Gastroesophageal sphincter (tissue), 4 donors: Measurements from ENCODE around the gene LBP. TPM values are rescaled to one million over a fixed set of nuclear protein-coding genes. Genes with fewer than 3 reads are reported as not detected.
"Not testable (repeated sequence)": the region's sequence is repeated elsewhere in the genome, so short reads cannot be mapped to it uniquely, and the experiment has no call there.

ENCODE experiments used
- ATAC-seq: fragments of 150-250 bp; one replicate; pipeline ENCODE4 v1.9.1; 2016; ENCODE audit warnings: mild to moderate bottlenecking, moderate library complexity
- H3K27ac ChIP-seq, 4 donors: fragments of 200-600 bp; sonication (generic) in 3 of 4; 1 replicate in 3 of 4; 2 replicates in 1 of 4; pipeline ENCODE4 v1.5.1; 2016 to 2019
- H3K27me3 ChIP-seq: fragments of 200-600 bp; sonication (generic); one replicate; pipeline ENCODE4 v1.5.1; 2019
- H3K36me3 ChIP-seq, 2 donors: fragments of 200-600 bp; sonication (generic); one replicate each; pipeline ENCODE4 v1.5.1; 2019; ENCODE audit warnings: control low read depth in 1 of 2
- H3K4me1 ChIP-seq, 3 donors: fragments of 200-600 bp; sonication (generic); 1 replicate in 2 of 3; 2 replicates in 1 of 3; pipeline ENCODE4 v1.5.1; 2016 to 2019; ENCODE audit warnings: control low read depth in 2 of 3
- H3K4me3 ChIP-seq, 2 donors: fragments of 200-600 bp; sonication (generic); one replicate each; pipeline ENCODE4 v1.5.1; 2019; ENCODE audit warnings: mild to moderate bottlenecking in 1 of 2, moderate library complexity in 1 of 2
- H3K9me3 ChIP-seq, 3 donors: fragments of 200-600 bp; sonication (generic); one replicate each; pipeline ENCODE4 v1.5.1; 2017 to 2019; ENCODE audit warnings: control low read depth in 2 of 3
- EP300 ChIP-seq: sonication (generic); formaldehyde crosslinking; IDR thresholded peaks from one replicate; pipeline ENCODE4 v1.6.1; 2017; ENCODE audit warnings: antibody characterized with exemption, mild to moderate bottlenecking
- POLR2A ChIP-seq, 2 donors: fragments of 450-650 bp; IDR thresholded peaks; one replicate each; pipeline ENCODE4 v1.6.1; 2017; ENCODE audit warnings: antibody characterized with exemption in 2 of 2, mild to moderate bottlenecking in 2 of 2, moderate library complexity in 1 of 2
- POLR2AphosphoS5 ChIP-seq: sonication (generic); formaldehyde crosslinking; IDR thresholded peaks from one replicate; pipeline ENCODE4 v1.6.1; 2017; ENCODE audit warnings: antibody characterized with exemption
- WGBS, 2 donors: methylation state at CpG; one replicate each; pipeline ENCODE4 v1.1.5; 2018; ENCODE audit warnings: low coverage in 1 of 2; 5-methylcytosine and 5-hydroxymethylcytosine counted together
- total RNA-seq, 4 donors: library from RNA; depleted of rRNA; stranded (reverse); fragments of >200 nt; gene quantifications; one replicate each; pipeline ENCODE4 v1.1.0, GENCODE V29; 2016
- TF ChIP-seq, protein P1 (sequence below), 4 experiments: fragments of 200-600 bp in 2 of 4; fragments of 450-650 bp in 2 of 4; sonication (generic) in 1 of 4; IDR thresholded peaks; one replicate each; pipeline ENCODE4 v1.5.1; 2017 to 2019; ENCODE audit warnings: antibody characterized with exemption in 4 of 4, mild to moderate bottlenecking in 2 of 4, moderate library complexity in 2 of 4

The LBP gene
- total RNA-seq, 4 donors from 2014 or later: 0.19 to 1.8 TPM; not detected in 2

DNA sequence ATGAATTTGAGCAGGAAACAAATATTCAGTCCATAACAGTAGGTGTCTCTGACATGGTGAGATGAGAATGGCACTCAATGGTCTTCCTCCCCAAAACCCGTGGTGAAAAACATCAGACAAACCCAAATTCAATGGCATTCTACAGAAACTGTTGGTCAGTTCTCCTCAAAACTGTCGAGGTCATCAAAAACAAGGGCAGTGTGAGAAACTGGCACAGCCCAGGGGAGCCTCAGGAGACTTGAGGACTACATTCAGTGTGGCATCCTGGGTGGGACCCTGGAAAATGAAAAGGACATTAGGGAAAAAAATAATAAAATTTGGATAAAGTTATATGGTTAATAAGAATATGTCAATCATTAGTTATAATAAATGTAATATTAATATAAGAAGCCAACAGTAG is 40.6 kb downstream of the LBP start:
- Histone ChIP-seq H3K4me3 (no peak overlapping the region), H3K36me3 (no peaks in the 10 kb centered on the region), H3K9me3 (peaks cover 0 to 9% (median 0%) of the 10 kb centered on the region in 3 donors), H3K27ac (no peak overlapping the region), H3K27me3 (peaks cover 5% of the 10 kb centered on the region), H3K4me1 (no peaks in the 10 kb centered on the region)
- 47 to 88% methylated on average over 1 to 2 of the region's 2 CpGs for WGBS, 2 donors
- ATAC-seq: no peak
- TF ChIP-seq, protein P1, sequence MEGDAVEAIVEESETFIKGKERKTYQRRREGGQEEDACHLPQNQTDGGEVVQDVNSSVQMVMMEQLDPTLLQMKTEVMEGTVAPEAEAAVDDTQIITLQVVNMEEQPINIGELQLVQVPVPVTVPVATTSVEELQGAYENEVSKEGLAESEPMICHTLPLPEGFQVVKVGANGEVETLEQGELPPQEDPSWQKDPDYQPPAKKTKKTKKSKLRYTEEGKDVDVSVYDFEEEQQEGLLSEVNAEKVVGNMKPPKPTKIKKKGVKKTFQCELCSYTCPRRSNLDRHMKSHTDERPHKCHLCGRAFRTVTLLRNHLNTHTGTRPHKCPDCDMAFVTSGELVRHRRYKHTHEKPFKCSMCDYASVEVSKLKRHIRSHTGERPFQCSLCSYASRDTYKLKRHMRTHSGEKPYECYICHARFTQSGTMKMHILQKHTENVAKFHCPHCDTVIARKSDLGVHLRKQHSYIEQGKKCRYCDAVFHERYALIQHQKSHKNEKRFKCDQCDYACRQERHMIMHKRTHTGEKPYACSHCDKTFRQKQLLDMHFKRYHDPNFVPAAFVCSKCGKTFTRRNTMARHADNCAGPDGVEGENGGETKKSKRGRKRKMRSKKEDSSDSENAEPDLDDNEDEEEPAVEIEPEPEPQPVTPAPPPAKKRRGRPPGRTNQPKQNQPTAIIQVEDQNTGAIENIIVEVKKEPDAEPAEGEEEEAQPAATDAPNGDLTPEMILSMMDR (IDR thresholded peaks at IDR 0.05): no peak
- TF ChIP-seq EP300: no peak
- no peak for TF ChIP-seq POLR2AphosphoS5
- no peak for TF ChIP-seq POLR2A (IDR thresholded peaks at IDR 0.05)

GRCh38 chr20:38387953-38388352 is 41.7 kb downstream of the LBP start:
- TF ChIP-seq POLR2AphosphoS5: no peak
- TF ChIP-seq EP300: no peak
- TF ChIP-seq POLR2A (IDR thresholded peaks at IDR 0.05): no peak
- TF ChIP-seq, protein P1 (IDR thresholded peaks at IDR 0.05): no peak
- Histone ChIP-seq H3K4me3 (no peak overlapping the region), H3K27ac (no peak overlapping the region), H3K4me1 (no peaks in the 10 kb centered on the region), H3K27me3 (no peaks in the 10 kb centered on the region), H3K9me3 (peaks cover 0 to 9% (median 0%) of the 10 kb centered on the region in 3 donors), H3K36me3 (no peaks in the 10 kb centered on the region)
- no peak for ATAC-seq
- 70 to 75% methylated on average over 4 of the region's 4 CpGs for WGBS, 2 donors

GRCh38 chr20:38392356-38392755 is 46.1 kb downstream of the LBP start:
- TF ChIP-seq POLR2AphosphoS5 (no peak), EP300 (no peak), POLR2A (IDR thresholded peaks at IDR 0.05) (no peak)
- TF ChIP-seq, protein P1 (IDR thresholded peaks at IDR 0.05): no peak
- Histone ChIP-seq H3K9me3 (peaks cover 0 to 9% (median 0%) of the 10 kb centered on the region in 3 donors), H3K4me1 (no peaks in the 10 kb centered on the region), H3K4me3 (no peak overlapping the region), H3K27me3 (no peaks in the 10 kb centered on the region), H3K27ac (no peak overlapping the region), H3K36me3 (no peaks in the 10 kb centered on the region)
- 58 to 64% methylated on average over 3 of the region's 3 CpGs for WGBS, 2 donors
- no peak for ATAC-seq

GRCh38 chr20:38393259-38393658 is 47.0 kb downstream of the LBP start:
- no peaks in the 10 kb centered on the region for H3K4me1 ChIP-seq
- 72 to 85% methylated on average over 3 to 5 of the region's 5 CpGs for WGBS, 2 donors
- H3K27ac ChIP-seq: no peak overlapping the region
- no peak overlapping the region for H3K4me3 ChIP-seq
- no peaks in the 10 kb centered on the region for H3K27me3 ChIP-seq
- H3K9me3 ChIP-seq: peaks cover 0 to 9% (median 0%) of the 10 kb centered on the region in 3 donors
- TF ChIP-seq, protein P1 (IDR thresholded peaks at IDR 0.05): no peak
- no peak for TF ChIP-seq POLR2AphosphoS5
- no peak for TF ChIP-seq POLR2A (IDR thresholded peaks at IDR 0.05)
- no peak for TF ChIP-seq EP300
- H3K36me3 ChIP-seq: no peaks in the 10 kb centered on the region
- ATAC-seq: no peak

GRCh38 chr20:38395165-38395564 is 48.9 kb downstream of the LBP start:
- Histone ChIP-seq H3K4me1 (no peaks in the 10 kb centered on the region), H3K27me3 (no peaks in the 10 kb centered on the region), H3K4me3 (no peak overlapping the region), H3K27ac (no peak overlapping the region), H3K36me3 (no peaks in the 10 kb centered on the region), H3K9me3 (no peaks in the 10 kb centered on the region)
- 8% methylated on average over 2 of the region's 2 CpGs; no CpG with 5 or more reads in 1 of the 2 donors for WGBS, 2 donors
- TF ChIP-seq, protein P1 (IDR thresholded peaks at IDR 0.05): no peak
- TF ChIP-seq POLR2A (IDR thresholded peaks at IDR 0.05) (no peak), EP300 (no peak)
- ATAC-seq: no peak

- not testable (repeated sequence) for H3K27ac ChIP-seq, H3K27me3 ChIP-seq, H3K36me3 ChIP-seq, ATAC-seq, H3K4me3 ChIP-seq, H3K4me1 ChIP-seq, H3K9me3 ChIP-seq
- 27 to 83% methylated on average over 2 of the region's 2 CpGs for whole genome bisulfite sequencing, 2 donors
Observed at GRCh38 chr20:38395751-38396395, 49.6 kb downstream of the LBP start.
